Tibial nerve (tissue), 4 donors: ENCODE results near the gene ELP4. TPM values are rescaled to one million over a fixed set of nuclear protein-coding genes. Genes with fewer than 3 reads are reported as not detected.
"Not testable (repeated sequence)": the region's sequence is repeated elsewhere in the genome, so short reads cannot be mapped to it uniquely, and the experiment has no call there.

Experiments
- DNase-seq, 2 donors: peaks; one replicate each; pipeline ENCODE4 v3.0.0-alpha.2; 2019; ENCODE audit warnings: low spot score in 2 of 2
- H3K27ac ChIP-seq, 4 donors: fragments of 200-600 bp; sonication (generic) in 3 of 4; one replicate each; pipeline ENCODE4 v1.5.1; 2017 to 2019; ENCODE audit warnings: mild to moderate bottlenecking in 1 of 4
- H3K27me3 ChIP-seq, 2 donors: fragments of 200-600 bp; sonication (generic) in 1 of 2; one replicate each; pipeline versions ENCODE4 v1.5.1 to v1.6.0; 2017 to 2019
- H3K36me3 ChIP-seq, 3 donors: fragments of 200-600 bp; sonication (generic); one replicate each; pipeline ENCODE4 v1.5.1; 2018 to 2019
- H3K4me1 ChIP-seq, 4 donors: fragments of 200-600 bp; sonication (generic) in 3 of 4; one replicate each; pipeline ENCODE4 v1.5.1; 2017 to 2019
- H3K4me3 ChIP-seq, 4 donors: fragments of 200-600 bp; sonication (generic) in 3 of 4; one replicate each; pipeline ENCODE4 v1.5.1; 2017 to 2019; ENCODE audit warnings: mild to moderate bottlenecking in 1 of 4, moderate library complexity in 1 of 4
- H3K9me3 ChIP-seq, 4 donors: fragments of 200-600 bp; sonication (generic) in 3 of 4; one replicate each; pipeline ENCODE4 v1.5.1; 2017 to 2019
- CTCF ChIP-seq, 5 experiments: fragments of 200-600 bp in 3 of 5; fragments of 450-650 bp in 2 of 5; sonication (generic) in 3 of 5; IDR thresholded peaks; one replicate each; pipeline ENCODE4 v1.5.1; 2016 to 2019; ENCODE audit warnings: antibody characterized with exemption in 5 of 5, mild to moderate bottlenecking in 3 of 5, moderate library complexity in 2 of 5
- EP300 ChIP-seq, 2 donors: sonication (generic); formaldehyde crosslinking; IDR thresholded peaks; one replicate each; pipeline ENCODE4 v1.6.1; 2017; ENCODE audit warnings: antibody characterized with exemption in 2 of 2, mild to moderate bottlenecking in 1 of 2
- POLR2A ChIP-seq, 2 donors: fragments of 450-650 bp; IDR thresholded peaks; one replicate each; pipeline ENCODE4 v1.6.1; 2017; ENCODE audit warnings: antibody characterized with exemption in 2 of 2, mild to moderate bottlenecking in 2 of 2, moderate library complexity in 2 of 2
- WGBS, 2 donors: methylation state at CpG; one replicate each; pipeline ENCODE4 v1.1.5; 2018; 5-methylcytosine and 5-hydroxymethylcytosine counted together
- total RNA-seq, 4 donors: library from RNA; depleted of rRNA; stranded (reverse); fragments of >200 nt; gene quantifications; one replicate each; pipeline ENCODE4 v1.1.0, GENCODE V29; 2016

The ELP4 gene
- total RNA-seq, 4 donors from 2014 or later, result 19.2 to 32.1 (median 29.7) TPM

GRCh38 chr11:31690041-31690440 is 180.5 kb downstream of the ELP4 start:
- no peak for DNase-seq
- 92 to 95% methylated on average over 2 of the region's 2 CpGs for WGBS, 2 donors
- H3K4me3 ChIP-seq, result no peak overlapping the region

GRCh38 chr11:31690516-31690915 is 180.9 kb downstream of the ELP4 start:
- no peaks in the 10 kb centered on the region for H3K4me1 ChIP-seq
- H3K9me3 ChIP-seq, result peaks cover 0 to 3% (median 0%) of the 10 kb centered on the region in 4 donors
- no peak for DNase-seq
- peaks cover 0 to 5% (median 0%) of the 10 kb centered on the region in 3 donors for H3K36me3 ChIP-seq
- WGBS, 2 donors, result 74 to 76% methylated on average over 2 of the region's 2 CpGs
- TF ChIP-seq EP300 (IDR thresholded peaks at IDR 0.05) (no peak), CTCF (IDR thresholded peaks at IDR 0.05) (no peak), POLR2A (IDR thresholded peaks at IDR 0.05) (no peak)
- H3K4me3 ChIP-seq, result no peak overlapping the region
- H3K27ac ChIP-seq, result no peak overlapping the region
- no peaks in the 10 kb centered on the region for H3K27me3 ChIP-seq

More at GRCh38 chr11:31690041-31690440, 180.5 kb downstream of the ELP4 start:
- Histone ChIP-seq H3K27ac (no peak overlapping the region), H3K36me3 (peaks cover 0 to 5% (median 0%) of the 10 kb centered on the region in 3 donors), H3K27me3 (no peaks in the 10 kb centered on the region), H3K9me3 (peaks cover 0 to 3% (median 0%) of the 10 kb centered on the region in 4 donors), H3K4me1 (no peaks in the 10 kb centered on the region)
- TF ChIP-seq EP300 (IDR thresholded peaks at IDR 0.05), result no peak
- no peak for TF ChIP-seq POLR2A (IDR thresholded peaks at IDR 0.05)
- TF ChIP-seq CTCF (IDR thresholded peaks at IDR 0.05), result no peak

GRCh38 chr11:31692466-31692865 is 182.9 kb downstream of the ELP4 start:
- TF ChIP-seq CTCF (IDR thresholded peaks at IDR 0.05) (no peak), EP300 (IDR thresholded peaks at IDR 0.05) (no peak), POLR2A (IDR thresholded peaks at IDR 0.05) (no peak)
- 79 to 84% methylated on average over 2 of the region's 2 CpGs for WGBS, 2 donors
- DNase-seq, result no peak
- Histone ChIP-seq H3K36me3 (peaks cover 0 to 5% (median 0%) of the 10 kb centered on the region in 3 donors), H3K4me3 (no peak overlapping the region), H3K4me1 (no peaks in the 10 kb centered on the region), H3K27ac (no peak overlapping the region), H3K27me3 (no peaks in the 10 kb centered on the region), H3K9me3 (peaks cover 0 to 3% (median 0%) of the 10 kb centered on the region in 4 donors)

- H3K4me3 ChIP-seq, H3K36me3 ChIP-seq, H3K27ac ChIP-seq, H3K4me1 ChIP-seq, H3K9me3 ChIP-seq, H3K27me3 ChIP-seq, DNase-seq: not testable (repeated sequence)
- 55 to 79% methylated on average over 1 of the region's 1 CpG for WGBS, 2 donors
These were observed 187.5 kb downstream of the ELP4 start for GRCh38 chr11:31697049-31697448.

GRCh38 chr11:31699066-31699465 is 189.5 kb downstream of the ELP4 start:
- peaks cover 0 to 3% (median 0%) of the 10 kb centered on the region in 4 donors for H3K9me3 ChIP-seq
- H3K27ac ChIP-seq, result no peak overlapping the region
- no peaks in the 10 kb centered on the region for H3K4me1 ChIP-seq
- 100% methylated on average over 1 of the region's 1 CpG for WGBS, 2 donors
- no peak overlapping the region for H3K4me3 ChIP-seq
- TF ChIP-seq POLR2A (IDR thresholded peaks at IDR 0.05), result no peak
- TF ChIP-seq CTCF (IDR thresholded peaks at IDR 0.05), result no peak
- TF ChIP-seq EP300 (IDR thresholded peaks at IDR 0.05), result no peak
- H3K27me3 ChIP-seq, result no peaks in the 10 kb centered on the region
- DNase-seq, result no peak
- H3K36me3 ChIP-seq, result no peaks in the 10 kb centered on the region

GRCh38 chr11:31702966-31703365 is 193.4 kb downstream of the ELP4 start:
- 32 to 67% methylated on average over 1 of the region's 1 CpG for WGBS, 2 donors
- TF ChIP-seq POLR2A (IDR thresholded peaks at IDR 0.05) (no peak), EP300 (IDR thresholded peaks at IDR 0.05) (no peak), CTCF (IDR thresholded peaks at IDR 0.05) (no peak)
- no peak for DNase-seq
- Histone ChIP-seq H3K9me3 (no peaks in the 10 kb centered on the region), H3K36me3 (no peaks in the 10 kb centered on the region), H3K27me3 (no peaks in the 10 kb centered on the region), H3K27ac (no peak overlapping the region), H3K4me3 (no peak overlapping the region), H3K4me1 (no peaks in the 10 kb centered on the region)
